Upper lobe of right lung (tissue), 1 donor: ENCODE measurements around the gene SMIM24. TPM values are rescaled to one million over a fixed set of nuclear protein-coding genes. Genes with fewer than 3 reads are reported as not detected.
A peak's percentile ranks its signal among the peaks of the same experiment; 100 is the strongest.
"Not testable (repeated sequence)": the region's sequence is repeated elsewhere in the genome, so short reads cannot be mapped to it uniquely, and the experiment has no call there.

Source experiments
- ATAC-seq: fragments of 200-7000 bp; cut with Tn5 transposase; one replicate; pipeline ENCODE4 v1.9.1; 2020; ENCODE audit warnings: mild to moderate bottlenecking, moderate library complexity
- DNase-seq: peaks from one replicate; pipeline ENCODE4 v3.0.0-alpha.2; 2020
- H3K27ac ChIP-seq: fragments of 200-600 bp; one replicate; pipeline ENCODE4 v1.8.0; 2022
- H3K27me3 ChIP-seq: fragments of 200-600 bp; one replicate; pipeline ENCODE4 v1.8.0; 2022; ENCODE audit warnings: mild to moderate bottlenecking
- H3K36me3 ChIP-seq: fragments of 200-600 bp; one replicate; pipeline ENCODE4 v1.8.0; 2022
- H3K4me1 ChIP-seq: fragments of 200-600 bp; one replicate; pipeline ENCODE4 v1.8.0; 2022
- H3K4me3 ChIP-seq: fragments of 200-600 bp; one replicate; pipeline ENCODE4 v1.8.0; 2022; ENCODE audit warnings: mild to moderate bottlenecking
- H3K9me3 ChIP-seq: fragments of 200-600 bp; one replicate; pipeline ENCODE4 v1.8.0; 2022
- intact Hi-C: fragments of 100-400 bp; cut with DNase I; formaldehyde crosslinking; loops from one replicate; pipeline ENCODE4 v1.11.0; 2022
- total RNA-seq: library from RNA; stranded (reverse); fragmentation: NEBNext Ultra II Directional; extraction: Animal tissue kit (Norgen Biotek cat#: 25700); gene quantifications from one replicate; pipeline ENCODE4 v1.2.1, GENCODE V29; 2021
- TF ChIP-seq, protein P1 (sequence below): fragments of 200-600 bp; IDR thresholded peaks from one replicate; pipeline ENCODE4 v1.8.0; 2022; ENCODE audit warnings: antibody characterized with exemption
- donor health status: DM: no; HTN: yes; CAD: no; lungs with severe emphysema.

SMIM24 gene
- total RNA-seq, 1 donor from 2014 or later = not detected

- Histone ChIP-seq H3K36me3 (peaks cover 87% of the 10 kb centered on the region), H3K4me3 (no peak overlapping the region), H3K27me3 (no peaks in the 10 kb centered on the region), H3K4me1 (peaks cover 7% of the 10 kb centered on the region), H3K27ac (peak overlapping the region; percentile 42), H3K9me3 (no peaks in the 10 kb centered on the region)
- TF ChIP-seq, protein P1, sequence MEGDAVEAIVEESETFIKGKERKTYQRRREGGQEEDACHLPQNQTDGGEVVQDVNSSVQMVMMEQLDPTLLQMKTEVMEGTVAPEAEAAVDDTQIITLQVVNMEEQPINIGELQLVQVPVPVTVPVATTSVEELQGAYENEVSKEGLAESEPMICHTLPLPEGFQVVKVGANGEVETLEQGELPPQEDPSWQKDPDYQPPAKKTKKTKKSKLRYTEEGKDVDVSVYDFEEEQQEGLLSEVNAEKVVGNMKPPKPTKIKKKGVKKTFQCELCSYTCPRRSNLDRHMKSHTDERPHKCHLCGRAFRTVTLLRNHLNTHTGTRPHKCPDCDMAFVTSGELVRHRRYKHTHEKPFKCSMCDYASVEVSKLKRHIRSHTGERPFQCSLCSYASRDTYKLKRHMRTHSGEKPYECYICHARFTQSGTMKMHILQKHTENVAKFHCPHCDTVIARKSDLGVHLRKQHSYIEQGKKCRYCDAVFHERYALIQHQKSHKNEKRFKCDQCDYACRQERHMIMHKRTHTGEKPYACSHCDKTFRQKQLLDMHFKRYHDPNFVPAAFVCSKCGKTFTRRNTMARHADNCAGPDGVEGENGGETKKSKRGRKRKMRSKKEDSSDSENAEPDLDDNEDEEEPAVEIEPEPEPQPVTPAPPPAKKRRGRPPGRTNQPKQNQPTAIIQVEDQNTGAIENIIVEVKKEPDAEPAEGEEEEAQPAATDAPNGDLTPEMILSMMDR = no peak
- intact Hi-C loops = no loop called here
- DNase-seq (peak; percentile 78), ATAC-seq (peak; percentile 83)
These were observed 29.4 kb downstream of the SMIM24 start for GRCh38 chr19:3450796-3451411.

DNA sequence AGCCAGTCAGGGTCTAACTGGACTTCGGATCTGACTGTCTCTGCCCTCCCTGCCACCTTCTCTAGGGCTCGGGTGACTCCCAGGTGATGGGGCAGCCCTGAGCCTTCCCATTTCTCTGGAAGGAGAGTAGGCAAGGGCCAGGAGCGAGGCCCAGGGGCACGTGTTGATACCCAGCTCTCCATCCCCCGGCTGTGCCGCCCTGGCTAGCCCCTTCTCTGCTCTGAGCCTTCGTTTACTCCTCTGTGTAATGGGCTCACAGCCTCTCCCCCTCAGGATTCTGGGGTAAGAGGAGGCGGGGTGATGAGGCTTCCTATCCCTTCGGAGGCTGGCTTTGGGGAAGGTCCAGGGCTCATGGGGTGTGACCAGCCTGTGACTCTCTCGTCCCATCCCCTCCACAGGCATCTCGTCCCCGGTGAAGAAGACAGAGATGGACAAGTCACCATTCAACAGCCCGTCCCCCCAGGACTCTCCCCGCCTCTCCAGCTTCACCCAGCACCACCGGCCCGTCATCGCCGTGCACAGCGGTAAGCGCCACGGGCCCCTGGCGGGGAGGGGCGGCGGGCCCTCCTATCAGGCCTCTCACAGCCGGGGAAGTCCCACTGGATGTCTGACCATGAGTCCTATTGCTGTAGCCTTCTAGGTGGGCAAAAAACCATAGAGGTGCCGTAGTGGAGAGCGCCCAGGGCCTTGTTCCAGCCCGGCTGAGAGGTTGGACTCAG, 31.6 kb downstream of the SMIM24 start:
- TF ChIP-seq, protein P1 = no peak
- Histone ChIP-seq H3K4me1 (peaks cover 18% of the 10 kb centered on the region), H3K36me3 (peaks cover 86% of the 10 kb centered on the region), H3K9me3 (no peaks in the 10 kb centered on the region), H3K27me3 (no peaks in the 10 kb centered on the region), H3K27ac (no peak overlapping the region), H3K4me3 (no peak overlapping the region)
- ATAC-seq (no peak), DNase-seq (no peak)
- intact Hi-C loops = no loop called here

DNA sequence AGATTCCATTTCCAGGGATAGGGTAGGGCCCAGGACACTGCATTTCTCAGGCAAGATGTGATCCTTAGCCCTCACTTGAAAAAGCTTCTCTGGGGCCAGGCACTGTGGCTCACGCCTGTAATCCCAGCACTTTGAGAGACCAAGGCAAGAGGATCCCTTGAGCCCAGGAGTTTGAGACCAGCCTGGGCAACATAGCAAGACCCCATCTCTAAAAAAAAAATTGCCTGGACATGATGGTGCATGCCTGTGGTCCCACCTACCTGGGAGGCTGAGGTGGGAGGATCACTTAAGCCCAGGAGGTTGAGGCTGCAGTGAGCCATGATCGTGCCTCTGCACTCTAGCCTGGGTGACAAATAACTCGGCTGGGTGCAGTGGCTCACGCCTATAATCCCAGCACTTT, 33.7 kb downstream of the SMIM24 start:
- peaks cover 21% of the 10 kb centered on the region for H3K4me1 ChIP-seq
- ATAC-seq = not testable (repeated sequence)

GRCh38 chr19:3444695-3445234, 35.6 kb downstream of the SMIM24 start:
- H3K36me3 ChIP-seq = peaks cover 79% of the 10 kb centered on the region
- DNase-seq (no peak), ATAC-seq (no peak)
- no peaks in the 10 kb centered on the region for H3K27me3 ChIP-seq
- TF ChIP-seq, protein P1 = no peak
- no peak overlapping the region for H3K4me3 ChIP-seq
- intact Hi-C loops = no loop called here
- H3K4me1 ChIP-seq = peaks cover 14% of the 10 kb centered on the region
- no peak overlapping the region for H3K27ac ChIP-seq
- no peaks in the 10 kb centered on the region for H3K9me3 ChIP-seq

More for the DNA sequence above, 33.7 kb downstream of the SMIM24 start:
- H3K9me3 ChIP-seq, H3K4me3 ChIP-seq, intact Hi-C loops, H3K27ac ChIP-seq, H3K27me3 ChIP-seq, DNase-seq: not testable (repeated sequence)
- H3K36me3 ChIP-seq = peaks cover 78% of the 10 kb centered on the region

DNA sequence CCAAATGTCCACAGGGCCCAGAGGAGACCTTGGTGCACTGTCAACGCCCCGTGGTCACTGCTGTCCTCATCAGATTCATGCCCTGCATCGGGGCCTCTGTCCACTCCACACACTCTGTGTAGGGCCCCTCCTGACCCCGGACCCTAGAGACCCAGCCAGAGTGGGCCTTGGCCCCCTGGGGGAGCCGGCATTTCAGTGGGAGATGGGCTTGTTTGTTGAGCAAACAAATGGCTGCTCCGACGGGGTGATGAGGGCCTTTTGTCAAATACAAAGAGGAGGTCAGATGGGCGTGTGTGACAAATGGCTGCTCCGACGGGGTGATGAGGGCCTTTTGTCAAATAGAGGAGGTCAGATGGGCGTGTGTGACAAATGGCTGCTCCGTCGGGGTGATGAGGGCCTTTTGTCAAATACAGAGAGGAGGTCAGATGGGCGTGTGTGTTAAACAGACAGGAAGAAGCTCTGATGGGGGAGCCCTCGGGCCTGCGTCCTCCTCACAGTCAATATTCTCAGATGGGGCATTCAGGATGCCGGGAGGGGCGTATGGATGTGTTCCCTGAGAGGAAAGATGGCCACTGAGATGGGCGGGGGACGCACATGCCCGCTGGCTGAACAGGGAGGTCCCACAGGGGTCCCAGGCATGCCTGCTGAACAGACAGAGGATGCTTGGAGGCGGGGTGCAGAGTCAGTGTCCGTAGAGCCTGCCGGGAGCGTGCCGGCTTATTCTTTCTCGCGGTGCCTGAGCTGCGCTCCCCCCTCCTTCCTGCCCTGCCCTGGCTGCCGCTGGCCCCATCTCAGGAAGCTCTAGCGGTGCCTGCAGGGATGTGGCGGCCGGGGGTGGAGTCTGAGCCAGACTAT, 36.3 kb downstream of the SMIM24 start:
- intact Hi-C loops = no loop called here
- Histone ChIP-seq H3K4me1 (peaks cover 14% of the 10 kb centered on the region), H3K27me3 (no peaks in the 10 kb centered on the region), H3K9me3 (no peaks in the 10 kb centered on the region), H3K36me3 (peaks cover 73% of the 10 kb centered on the region), H3K4me3 (no peak overlapping the region), H3K27ac (peak overlapping the region; percentile 42)
- peak; percentile 61 for ATAC-seq
- DNase-seq = no peak
- TF ChIP-seq, protein P1 = no peak
